AG04450 (cell line): ENCODE results near the gene TOP1. TPM values are rescaled to one million over a fixed set of nuclear protein-coding genes. Genes with fewer than 3 reads are reported as not detected.
"Not testable (repeated sequence)": the region's sequence is repeated elsewhere in the genome, so short reads cannot be mapped to it uniquely, and the experiment has no call there.

Experiments used
- CTCF ChIA-PET: fragments of 300-600, 350-600 bp; formaldehyde crosslinking; extraction: SDS; loops from one replicate; lab custom pipeline; 2022; ENCODE audit warnings: antibody characterized with exemption, inconsistent platforms; lab: Charles Lee
- POLR2A ChIA-PET: fragments of 350-600 bp; formaldehyde crosslinking; extraction: SDS; loops from one replicate; lab custom pipeline; 2021; ENCODE audit warnings: antibody characterized with exemption, inconsistent platforms; lab: Yijun Ruan, JAX
- DNase-seq: peaks from one replicate; pipeline ENCODE4 v3.0.0-alpha.2; 2011; ENCODE audit warnings: low read depth, low spot score
- H3K27ac ChIP-seq: one replicate; pipeline ENCODE4 v1.5.1; 2012; ENCODE audit warnings: low read depth, low read length, control low read depth
- H3K27me3 ChIP-seq: one replicate; pipeline ENCODE4 v1.6.0; 2012; ENCODE audit warnings: low read length; ENCODE audit not compliant: control insufficient read depth, insufficient read depth
- H3K4me3 ChIP-seq: 2 replicates; pipeline ENCODE4 v1.5.1; 2011; ENCODE audit warnings: mild to moderate bottlenecking, low read depth, low read length, control low read depth
- H3K9me3 ChIP-seq: 2 replicates; pipeline ENCODE4 v1.5.1; 2012; ENCODE audit warnings: low read length; ENCODE audit not compliant: control insufficient read depth, insufficient read depth
- polyA plus RNA-seq: library from polyadenylated mRNA; depleted of rRNA; stranded (reverse); fragments of >200 nt; gene quantifications from 2 replicates; pipeline ENCODE4 v1.2.3, GENCODE V29; 2011
- TF ChIP-seq, protein P1 (sequence below): IDR thresholded peaks from 2 replicates; pipeline ENCODE4 v1.5.1; 2011; ENCODE audit warnings: low read depth, low read length, control low read depth, inconsistent platforms

Gene TOP1
- polyA plus RNA-seq, 1 experiment = 29.1 TPM

DNA sequence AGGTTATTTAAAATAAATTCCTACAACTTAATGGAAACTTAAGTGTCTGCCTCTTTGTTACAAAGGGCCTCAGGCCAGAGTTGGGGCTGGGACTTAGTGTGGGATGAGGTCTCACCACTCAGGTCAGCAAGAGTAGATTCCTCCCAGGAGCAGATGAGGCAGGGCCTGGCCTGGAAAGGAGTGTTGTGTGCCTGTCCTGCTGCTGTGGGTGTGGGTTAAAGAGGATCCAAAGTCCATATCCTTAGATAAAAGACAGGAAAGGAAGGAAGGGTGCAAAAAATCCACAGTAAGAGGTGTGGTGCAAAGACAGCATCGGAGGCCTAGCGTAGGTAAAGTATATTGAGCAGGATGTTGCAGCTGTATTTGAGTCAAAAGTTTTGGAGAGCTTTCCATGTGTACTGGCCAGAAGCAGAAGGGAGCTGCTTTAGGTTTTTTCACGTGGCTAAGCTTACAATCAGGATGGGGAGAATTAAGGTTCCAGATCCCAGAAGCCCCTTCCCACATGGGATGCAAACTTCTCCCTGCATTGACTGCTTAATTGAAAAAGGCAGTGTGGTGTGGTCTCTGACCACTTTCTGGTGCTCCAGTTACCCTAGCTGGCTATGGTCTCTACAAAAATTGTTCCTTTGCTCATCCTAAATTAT lies 96.0 kb downstream of the TOP1 start:
- POLR2A ChIA-PET = no interaction called here
- CTCF ChIA-PET = interaction anchor here (1.0 kb wide), 2 partner anchors 11 to 215 kb away, joined by 3 to 5 read pairs; no protein-coding TSS in a partner anchor

DNA sequence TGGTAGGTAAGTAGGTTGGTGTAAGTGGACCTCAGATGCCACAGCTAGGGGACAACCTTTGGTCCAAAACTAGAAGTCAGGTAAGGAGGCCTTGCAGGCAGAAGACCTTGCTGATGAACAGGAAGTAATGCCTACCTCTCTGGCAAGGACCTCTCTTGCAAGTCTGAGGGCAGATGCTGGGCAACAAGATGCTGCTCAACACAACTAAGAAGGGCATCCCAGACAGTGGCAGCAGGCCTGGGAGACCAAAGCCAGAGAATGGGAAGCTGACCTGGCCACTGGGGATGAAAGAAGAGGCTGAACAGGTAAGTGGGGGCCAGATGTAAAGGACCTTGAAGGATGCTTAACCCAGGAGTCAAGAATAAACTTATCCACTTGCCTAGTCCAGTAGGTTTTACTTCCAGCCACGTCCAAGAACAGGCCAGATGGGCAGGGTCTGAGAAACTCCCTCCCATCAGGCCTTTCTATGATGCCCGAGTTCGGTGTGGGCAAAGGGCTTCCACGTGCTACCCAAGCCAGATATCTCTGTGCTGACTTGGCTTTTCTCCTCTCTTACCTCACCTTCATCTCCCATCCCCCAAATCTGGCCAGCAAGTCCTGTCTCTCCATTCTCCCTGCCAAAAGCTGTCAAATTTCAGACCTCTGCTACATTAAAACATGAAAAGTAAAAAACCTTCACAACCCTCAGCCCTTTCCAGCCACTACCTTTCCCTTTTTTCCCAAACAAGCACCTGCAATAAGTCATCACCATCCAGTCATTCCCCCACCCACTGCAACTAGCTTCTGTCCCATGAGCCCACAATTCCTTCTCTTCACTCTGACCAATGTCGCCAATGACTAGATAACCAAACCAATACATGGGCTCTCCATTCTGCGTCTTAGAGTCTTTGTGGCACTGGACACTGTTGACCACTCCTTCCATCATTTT lies 97.2 kb downstream of the TOP1 start:
- ChIA-PET CTCF (interaction anchor here (1.2 kb wide), 1 partner anchor 9 kb away, joined by 3 read pairs; no protein-coding TSS in a partner anchor), POLR2A (no interaction called here)
- DNase-seq = no peak
- Histone ChIP-seq H3K4me3 (no peak overlapping the region), H3K27ac (peak overlapping the region; percentile 21), H3K9me3 (no peaks in the 10 kb centered on the region), H3K27me3 (no peaks in the 10 kb centered on the region)
- TF ChIP-seq, protein P1, sequence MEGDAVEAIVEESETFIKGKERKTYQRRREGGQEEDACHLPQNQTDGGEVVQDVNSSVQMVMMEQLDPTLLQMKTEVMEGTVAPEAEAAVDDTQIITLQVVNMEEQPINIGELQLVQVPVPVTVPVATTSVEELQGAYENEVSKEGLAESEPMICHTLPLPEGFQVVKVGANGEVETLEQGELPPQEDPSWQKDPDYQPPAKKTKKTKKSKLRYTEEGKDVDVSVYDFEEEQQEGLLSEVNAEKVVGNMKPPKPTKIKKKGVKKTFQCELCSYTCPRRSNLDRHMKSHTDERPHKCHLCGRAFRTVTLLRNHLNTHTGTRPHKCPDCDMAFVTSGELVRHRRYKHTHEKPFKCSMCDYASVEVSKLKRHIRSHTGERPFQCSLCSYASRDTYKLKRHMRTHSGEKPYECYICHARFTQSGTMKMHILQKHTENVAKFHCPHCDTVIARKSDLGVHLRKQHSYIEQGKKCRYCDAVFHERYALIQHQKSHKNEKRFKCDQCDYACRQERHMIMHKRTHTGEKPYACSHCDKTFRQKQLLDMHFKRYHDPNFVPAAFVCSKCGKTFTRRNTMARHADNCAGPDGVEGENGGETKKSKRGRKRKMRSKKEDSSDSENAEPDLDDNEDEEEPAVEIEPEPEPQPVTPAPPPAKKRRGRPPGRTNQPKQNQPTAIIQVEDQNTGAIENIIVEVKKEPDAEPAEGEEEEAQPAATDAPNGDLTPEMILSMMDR = no peak

More for the DNA sequence above, 96.0 kb downstream of the TOP1 start:
- no peak for DNase-seq
- Histone ChIP-seq H3K4me3 (no peak overlapping the region), H3K9me3 (no peaks in the 10 kb centered on the region), H3K27ac (no peak overlapping the region), H3K27me3 (no peaks in the 10 kb centered on the region)
- TF ChIP-seq, protein P1 = no peak

DNA sequence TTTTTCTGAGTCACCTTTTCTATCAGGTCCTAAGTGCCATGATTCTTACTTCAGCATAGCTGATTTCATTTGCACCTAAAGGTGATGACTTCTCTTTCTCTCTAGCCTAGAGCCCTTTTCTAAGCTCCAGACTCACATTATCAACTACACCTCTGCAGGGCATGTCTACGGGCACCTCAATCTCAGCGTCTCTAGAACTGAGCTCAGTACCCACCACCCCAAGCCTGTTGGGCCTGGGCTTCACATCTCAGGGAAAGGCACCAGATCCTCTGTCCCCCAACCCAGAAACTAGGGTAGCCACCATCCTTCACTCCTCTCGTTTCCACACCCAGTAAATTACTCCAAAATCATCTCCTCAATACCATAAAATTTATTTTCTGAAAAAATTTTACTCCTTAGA lies 98.1 kb downstream of the TOP1 start:
- TF ChIP-seq, protein P1 = no peak
- H3K4me3 ChIP-seq = no peak overlapping the region
- H3K27ac ChIP-seq = no peak overlapping the region
- POLR2A ChIA-PET = no interaction called here
- no peaks in the 10 kb centered on the region for H3K9me3 ChIP-seq
- CTCF ChIA-PET = interaction anchor here (1.2 kb wide), 1 partner anchor 9 kb away, joined by 3 read pairs; no protein-coding TSS in a partner anchor
- DNase-seq = no peak
- no peaks in the 10 kb centered on the region for H3K27me3 ChIP-seq

DNA sequence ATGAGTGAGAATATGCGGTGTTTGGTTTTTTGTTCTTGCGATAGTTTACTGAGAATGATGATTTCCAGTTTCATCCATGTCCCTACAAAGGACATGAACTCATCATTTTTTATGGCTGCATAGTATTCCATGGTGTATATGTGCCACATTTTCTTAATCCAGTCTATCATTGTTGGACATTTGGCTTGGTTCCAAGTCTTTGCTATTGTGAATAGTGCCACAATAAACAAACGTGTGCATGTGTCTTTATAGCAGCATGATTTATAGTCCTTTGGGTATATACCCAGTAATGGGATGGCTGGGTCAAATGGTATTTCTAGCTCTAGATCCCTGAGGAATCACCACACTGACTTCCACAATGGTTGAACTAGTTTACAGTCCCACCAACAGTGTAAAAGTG lies 99.7 kb downstream of the TOP1 start:
- DNase-seq, POLR2A ChIA-PET, H3K27ac ChIP-seq, H3K4me3 ChIP-seq, H3K27me3 ChIP-seq, H3K9me3 ChIP-seq: not testable (repeated sequence)
- CTCF ChIA-PET = interaction anchor here (1.0 kb wide), 1 partner anchor 8 kb away, joined by 3 read pairs; no protein-coding TSS in a partner anchor

DNA sequence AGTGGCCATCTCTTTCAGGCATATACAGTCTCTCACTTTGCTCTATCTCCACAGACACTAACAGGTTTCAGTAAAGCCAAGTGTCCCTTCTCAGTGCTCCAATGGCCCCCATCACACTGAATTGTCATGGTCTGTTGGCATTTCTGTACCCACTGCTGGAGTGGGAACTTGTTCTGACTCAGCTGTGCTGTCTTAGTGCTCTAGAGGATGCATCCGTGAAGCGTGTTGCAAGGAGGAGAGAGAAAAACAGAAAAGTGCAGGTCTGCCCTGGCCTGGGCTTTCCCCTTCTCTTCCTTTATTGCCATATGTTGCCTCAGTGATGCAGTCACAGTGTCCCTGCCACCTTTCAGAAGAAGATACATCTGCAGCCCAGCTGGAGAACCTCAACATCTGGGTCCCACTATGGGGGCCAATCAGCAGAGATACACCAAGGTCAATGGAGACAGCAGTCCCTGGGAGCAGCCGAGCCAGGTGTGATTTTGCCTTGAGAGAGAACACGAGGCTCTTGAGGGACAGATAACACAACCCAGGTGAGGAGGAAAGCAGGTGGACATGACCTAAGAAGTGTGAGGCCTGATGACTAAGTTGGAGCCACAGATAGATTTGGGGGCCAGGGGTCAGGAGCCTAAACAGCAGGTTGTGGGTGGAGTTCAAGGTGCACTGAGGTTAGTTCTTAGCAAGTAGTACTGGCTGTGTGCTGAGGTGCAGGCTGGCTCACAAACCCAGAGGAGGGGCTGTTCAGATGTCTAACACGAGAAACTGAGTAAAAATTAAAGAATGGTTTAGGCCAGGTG lies 103.2 kb downstream of the TOP1 start:
- DNase-seq = no peak
- POLR2A ChIA-PET = interaction anchor here (0.7 kb wide), 1 partner anchor 140 kb away, joined by 9 read pairs; no protein-coding TSS in a partner anchor

DNA sequence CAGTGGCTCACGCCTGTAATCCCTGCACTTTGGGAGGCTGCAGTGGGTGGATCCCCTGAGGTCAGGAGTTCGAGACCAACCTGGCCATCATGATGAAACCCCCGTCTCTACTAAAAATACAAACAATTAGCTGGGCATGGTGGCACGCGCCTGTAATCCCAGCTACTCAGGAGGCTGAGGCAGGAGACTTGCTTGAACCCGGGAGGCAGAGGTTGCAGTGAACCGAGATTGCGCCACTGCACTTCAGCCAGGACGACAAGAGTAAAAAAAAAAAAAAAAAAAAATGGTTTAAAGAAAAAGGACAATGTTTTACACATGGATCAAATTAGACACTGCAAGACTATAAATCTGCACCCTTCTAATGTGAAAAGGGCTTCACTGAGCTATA lies 103.8 kb downstream of the TOP1 start:
- CTCF ChIA-PET = interaction anchor here (0.8 kb wide), 1 partner anchor 142 kb away, joined by 3 read pairs; no protein-coding TSS in a partner anchor
- not testable (repeated sequence) for DNase-seq

More for the DNA sequence above, 103.2 kb downstream of the TOP1 start:
- Histone ChIP-seq H3K9me3 (no peaks in the 10 kb centered on the region), H3K27me3 (no peaks in the 10 kb centered on the region), H3K27ac (no peak overlapping the region), H3K4me3 (no peak overlapping the region)
- TF ChIP-seq, protein P1 = no peak
- CTCF ChIA-PET = interaction anchor here (0.8 to 1.0 kb wide), 2 partner anchors 141 to 279 kb away, joined by 3 read pairs; no protein-coding TSS in a partner anchor

More for the DNA sequence above, 103.8 kb downstream of the TOP1 start:
- POLR2A ChIA-PET = interaction anchor here (0.7 kb wide), 1 partner anchor 141 kb away, joined by 9 read pairs; no protein-coding TSS in a partner anchor
- H3K9me3 ChIP-seq, H3K27ac ChIP-seq, H3K4me3 ChIP-seq, H3K27me3 ChIP-seq: not testable (repeated sequence)
